ENCODE results near the gene AACS.

GRCh38 chr12:125057708-125058107, 7.5 kb upstream of the AACS start:
- TF ChIP-seq PKNOX1 (IDR thresholded peaks at IDR 0.05) (no peak), L3MBTL2 (conservative IDR thresholded peaks at IDR 0.05) (no peak), SP1 (IDR thresholded peaks at IDR 0.05) (no peak)
